VCaP (cell line): ENCODE measurements around the gene SRRM1.
A peak's percentile ranks its signal among the peaks of the same experiment; 100 is the strongest.
"Not testable (repeated sequence)": the region's sequence is repeated elsewhere in the genome, so short reads cannot be mapped to it uniquely, and the experiment has no call there.

Experiments used
- H3K27ac ChIP-seq: fragments of 450-650 bp; 2 replicates; pipeline ENCODE4 v1.5.1; 2017
- CTCF ChIP-seq: fragments of 450-650 bp; conservative IDR thresholded peaks from 2 replicates; pipeline ENCODE4 v1.5.1; 2017; ENCODE audit warnings: mild to moderate bottlenecking, moderate library complexity

Gene SRRM1

GRCh38 chr1:24696041-24696755 is 53.1 kb downstream of the SRRM1 start:
- no peak for TF ChIP-seq CTCF

GRCh38 chr1:24696756-24697330 is 53.7 kb downstream of the SRRM1 start:
- no peak for TF ChIP-seq CTCF
- no peak overlapping the region for H3K27ac ChIP-seq

More at GRCh38 chr1:24696041-24696755, 53.1 kb downstream of the SRRM1 start:
- no peak overlapping the region for H3K27ac ChIP-seq

- not testable (repeated sequence) for H3K27ac ChIP-seq
Measured at GRCh38 chr1:24697453-24698001, 54.4 kb downstream of the SRRM1 start.

GRCh38 chr1:24698326-24698725 is 55.2 kb downstream of the SRRM1 start:
- not testable (repeated sequence) for H3K27ac ChIP-seq

DNA sequence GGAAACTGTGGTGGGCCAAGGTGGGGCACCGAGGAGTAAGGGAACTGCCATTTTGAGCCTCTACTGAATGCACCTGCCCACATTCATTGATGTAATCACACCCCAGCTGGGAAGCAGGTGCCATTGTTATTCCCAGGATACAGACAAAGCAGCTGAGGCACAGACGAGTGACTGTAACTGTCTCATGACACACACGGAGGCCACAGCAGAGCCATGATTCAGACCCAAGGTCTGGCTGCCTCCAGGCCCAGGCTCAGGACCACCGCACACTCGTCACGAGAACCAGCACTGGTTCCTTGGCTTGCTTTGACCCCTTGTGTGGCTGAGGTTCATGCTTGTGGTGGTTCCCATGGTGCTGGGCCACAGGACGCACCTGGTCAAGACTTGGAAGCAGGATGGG is 56.5 kb downstream of the SRRM1 start:
- H3K27ac ChIP-seq, result no peak overlapping the region
- no peak for TF ChIP-seq CTCF

DNA sequence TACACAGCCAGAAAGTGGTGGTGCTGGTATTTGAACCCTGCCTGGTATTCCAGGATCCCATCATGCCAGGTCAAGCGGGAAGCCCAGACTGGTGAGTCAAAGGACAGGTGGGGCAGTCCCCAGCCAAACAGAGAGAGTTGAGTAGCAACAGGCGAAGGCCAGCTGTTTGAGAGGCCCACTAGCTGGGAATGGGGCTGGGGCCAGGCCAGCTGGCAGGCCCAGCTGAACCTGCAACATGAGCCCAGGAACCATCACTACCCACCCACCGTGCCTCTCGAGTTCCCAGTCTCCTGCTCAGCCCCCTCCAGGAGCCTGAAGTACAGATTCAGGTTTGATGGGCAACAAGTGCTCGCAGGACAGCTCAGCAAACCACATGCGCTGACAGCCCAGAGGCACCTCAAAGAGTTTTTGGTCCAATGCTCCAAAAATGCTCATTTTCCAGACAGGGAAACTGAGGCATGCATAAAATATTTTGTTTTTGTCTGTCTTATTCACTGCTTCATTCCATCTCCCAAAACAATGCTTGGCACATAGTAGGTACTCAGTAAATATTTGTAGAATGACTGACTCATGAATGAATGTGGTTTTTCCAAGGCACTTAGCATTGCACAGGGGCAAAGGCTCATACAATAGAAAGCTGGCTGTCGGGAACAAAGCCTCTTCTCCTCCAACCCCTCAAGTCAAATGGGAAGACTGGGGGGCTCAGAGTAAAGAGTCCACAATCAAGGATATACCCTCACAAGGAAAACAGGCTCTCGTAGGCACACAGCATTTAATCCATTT is 59.6 kb downstream of the SRRM1 start:
- no peak for TF ChIP-seq CTCF
- no peak overlapping the region for H3K27ac ChIP-seq

- TF ChIP-seq CTCF, result no peak
- H3K27ac ChIP-seq, result peak overlapping the region; percentile 97
Measured at GRCh38 chr1:24704411-24705259, 61.5 kb downstream of the SRRM1 start.
